Stimulated activated naive CD4-positive, alpha-beta T cell (primary cell): Measurements from ENCODE around the gene C2CD2.

Experiments
- DNase-seq, 6 experiments: peaks; one replicate each; lab custom pipeline; 2025; lab: John Stamatoyannopoulos, UW

C2CD2 gene

GRCh38 chr21:41866274-41866809 lies 87.5 kb downstream of the C2CD2 start:
- DNase-seq, result no peak

GRCh38 chr21:41865002-41865777 lies 88.6 kb downstream of the C2CD2 start:
- no peak for DNase-seq

GRCh38 chr21:41864311-41865001 lies 89.4 kb downstream of the C2CD2 start:
- no peak for DNase-seq

- DNase-seq, result no peak
Observed at GRCh38 chr21:41863439-41863740, 90.4 kb downstream of the C2CD2 start.

GRCh38 chr21:41861987-41862386 lies 91.8 kb downstream of the C2CD2 start:
- no peak for DNase-seq

GRCh38 chr21:41861255-41861654 lies 92.6 kb downstream of the C2CD2 start:
- DNase-seq, result no peak

- DNase-seq, result no peak
Observed at GRCh38 chr21:41859297-41859980, 94.4 kb downstream of the C2CD2 start.

GRCh38 chr21:41858466-41859296 lies 95.1 kb downstream of the C2CD2 start:
- DNase-seq, result no peak

- DNase-seq, result no peak
Observed at GRCh38 chr21:41857771-41858300, 96.0 kb downstream of the C2CD2 start.

GRCh38 chr21:41856572-41856971 lies 97.2 kb downstream of the C2CD2 start:
- no peak for DNase-seq

GRCh38 chr21:41854426-41854995 lies 99.3 kb downstream of the C2CD2 start:
- DNase-seq, result no peak

- DNase-seq, result no peak
Observed at GRCh38 chr21:41852929-41853320, 100.9 kb downstream of the C2CD2 start.

GRCh38 chr21:41852151-41852928 lies 101.5 kb downstream of the C2CD2 start:
- DNase-seq, result no peak

- DNase-seq, result no peak
Observed at GRCh38 chr21:41851090-41851790, 102.6 kb downstream of the C2CD2 start.

- DNase-seq, result no peak
Observed at GRCh38 chr21:41850085-41850484, 103.7 kb downstream of the C2CD2 start.

GRCh38 chr21:41848958-41849580 lies 104.7 kb downstream of the C2CD2 start:
- no peak for DNase-seq

GRCh38 chr21:41848533-41848932 lies 105.3 kb downstream of the C2CD2 start:
- DNase-seq, result no peak

- DNase-seq, result no peak
Observed at GRCh38 chr21:41847066-41847804, 106.6 kb downstream of the C2CD2 start.

GRCh38 chr21:41846536-41846935 lies 107.3 kb downstream of the C2CD2 start:
- no peak for DNase-seq
